ENCODE results near the gene SCN1B. TPM values are rescaled to one million over a fixed set of nuclear protein-coding genes. Genes with fewer than 3 reads are reported as not detected.
A peak's percentile ranks its signal among the peaks of the same experiment; 100 is the strongest.

The SCN1B gene
- total and polyA plus RNA-seq, 7 donors: 55.6 to 345 (median 248) TPM

- peaks cover 60% of the 10 kb centered on the region for H3K4me1 ChIP-seq
- no peak overlapping the region for H3K4me3 ChIP-seq
- intact Hi-C loops (cut with DNase I): loop anchor here in 1 of 2 donors (5.0 kb wide), 1 partner anchor 94 kb away; the partner anchor contains the start of genes FXYD1 and LGI4
- ATAC-seq: no peak
- H3K36me3 ChIP-seq (ENCODE audit: insufficient read depth in 1 of 2, low read depth in 1 of 2): peaks cover 0 to 11% of the 10 kb centered on the region in 2 donors
- no peak for DNase-seq
- H3K27me3 ChIP-seq (ENCODE audit: insufficient read depth in 3 of 3, low read length in 2 of 3): no peaks in the 10 kb centered on the region
- WGBS, 3 donors: 83 to 91% (median 84%) methylated on average over 13 to 14 of the region's 14 CpGs
- TF ChIP-seq CTCF (IDR thresholded peaks at IDR 0.05): no peak
- peak overlapping the region; percentile 94 for H3K27ac ChIP-seq
- H3K9me3 ChIP-seq: no peaks in the 10 kb centered on the region
Observed at GRCh38 chr19:35042954-35043604, 12.8 kb downstream of the SCN1B start.

- Histone ChIP-seq H3K4me3 (no peak overlapping the region), H3K27me3 (ENCODE audit: insufficient read depth in 3 of 3, low read length in 2 of 3) (no peaks in the 10 kb centered on the region), H3K36me3 (ENCODE audit: insufficient read depth in 1 of 2, low read depth in 1 of 2) (peaks cover 0 to 6% of the 10 kb centered on the region in 2 donors), H3K9me3 (no peaks in the 10 kb centered on the region), H3K27ac (peak overlapping the region; percentile 94), H3K4me1 (peaks cover 60% of the 10 kb centered on the region)
- 52 to 75% (median 54%) methylated on average over 13 to 14 of the region's 14 CpGs for whole genome bisulfite sequencing, 3 donors
- intact Hi-C loops (cut with DNase I): loop anchor here in 1 of 2 donors (5.0 kb wide), 1 partner anchor 93 kb away; the partner anchor contains the start of genes FXYD1 and LGI4
- DNase-seq: no peak
- TF ChIP-seq CTCF (IDR thresholded peaks at IDR 0.05): no peak
- ATAC-seq: no peak
Observed at GRCh38 chr19:35043906-35044305, 13.6 kb downstream of the SCN1B start.

GRCh38 chr19:35044317-35045117 is 14.2 kb downstream of the SCN1B start:
- H3K36me3 ChIP-seq (ENCODE audit: insufficient read depth in 1 of 2, low read depth in 1 of 2): peaks cover 0 to 2% of the 10 kb centered on the region in 2 donors
- intact Hi-C loops (cut with DNase I): loop anchor here (1.0 to 5.0 kb wide), 3 partner anchors 46 to 93 kb away; partner anchors contain the start of genes FXYD1 (in 2 of the 2) and LGI4 (in 2 of the 2)
- H3K27ac ChIP-seq: peak overlapping the region; percentile 94
- no peak overlapping the region for H3K4me3 ChIP-seq
- H3K9me3 ChIP-seq: no peaks in the 10 kb centered on the region
- ATAC-seq: no peak
- no peaks in the 10 kb centered on the region for H3K27me3 ChIP-seq (ENCODE audit: insufficient read depth in 3 of 3, low read length in 2 of 3)
- peaks cover 60% of the 10 kb centered on the region for H3K4me1 ChIP-seq
- TF ChIP-seq CTCF (IDR thresholded peaks at IDR 0.05): peak; percentile 98
- DNase-seq: peak; percentile 63 to 82
- 59 to 65% (median 62%) methylated on average over 9 of the region's 9 CpGs for WGBS, 3 donors

- H3K9me3 ChIP-seq: no peaks in the 10 kb centered on the region
- no peak for DNase-seq
- H3K27me3 ChIP-seq (ENCODE audit: insufficient read depth in 3 of 3, low read length in 2 of 3): no peaks in the 10 kb centered on the region
- ATAC-seq: peak in 2 of 4 donors; percentile 2 to 3
- WGBS, 3 donors: 40 to 46% (median 41%) methylated on average over 10 of the region's 10 CpGs
- H3K4me1 ChIP-seq: peaks cover 52% of the 10 kb centered on the region
- no peak overlapping the region for H3K4me3 ChIP-seq
- peak overlapping the region; percentile 88 for H3K27ac ChIP-seq
- H3K36me3 ChIP-seq (ENCODE audit: insufficient read depth in 1 of 2, low read depth in 1 of 2): no peaks in the 10 kb centered on the region
- intact Hi-C loops (cut with DNase I): loop anchor here (1.0 to 5.0 kb wide), 3 partner anchors 45 to 92 kb away; partner anchors contain the start of genes FXYD1 (in 1 of the 2) and LGI4 (in 1 of the 2)
- peak; percentile 18 for TF ChIP-seq CTCF (IDR thresholded peaks at IDR 0.05)
Observed at GRCh38 chr19:35045667-35046300, 15.5 kb downstream of the SCN1B start.

All from psoas muscle (tissue), 8 donors.